RPMI8226 (cell line): Measurements from ENCODE around the gene XXYLT1.
"Not testable (repeated sequence)": the region's sequence is repeated elsewhere in the genome, so short reads cannot be mapped to it uniquely, and the experiment has no call there.

Source experiments
- DNase-seq: peaks from one replicate; pipeline ENCODE4 v3.0.0-alpha.2; 2015

Gene XXYLT1

DNA sequence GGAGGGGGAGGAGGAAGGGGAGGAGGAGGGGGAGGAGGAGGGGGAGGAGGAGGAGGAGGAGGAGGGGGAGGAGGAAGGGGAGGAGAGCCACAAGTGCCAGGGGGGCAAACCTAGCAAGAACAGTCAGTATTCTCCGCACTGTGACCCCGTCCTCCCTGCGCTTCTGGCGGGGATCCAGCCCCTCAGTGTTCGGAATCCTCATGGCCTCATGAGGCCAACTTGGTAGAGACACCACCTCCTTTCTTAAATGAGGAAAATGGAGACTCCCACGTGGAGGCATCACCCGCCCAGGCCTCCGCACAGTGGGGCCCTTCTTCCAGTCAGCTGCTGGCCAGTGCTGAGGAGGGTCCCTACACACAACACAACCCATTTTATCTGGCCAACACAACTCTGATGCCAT, 163.4 kb downstream of the XXYLT1 start:
- no peak for DNase-seq

DNA sequence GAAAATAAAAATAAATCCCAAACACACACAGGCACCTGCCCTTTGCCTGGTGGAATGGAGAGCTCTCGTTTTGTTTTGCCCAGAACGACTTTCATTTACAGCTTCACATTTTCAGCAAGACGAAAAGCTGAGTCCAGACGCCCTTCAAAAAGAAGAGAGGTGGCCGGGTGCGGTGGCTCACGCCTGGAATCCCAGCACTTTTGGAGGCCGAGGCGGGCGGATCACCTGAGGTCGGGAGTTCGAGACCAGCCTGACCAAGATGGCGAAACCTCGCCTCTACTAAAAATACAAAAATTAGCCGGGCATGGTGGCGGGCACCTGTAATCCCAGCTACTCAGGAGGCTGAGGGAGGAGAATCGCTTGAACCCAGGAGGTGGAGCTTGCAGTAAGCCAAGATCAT, 163.9 kb downstream of the XXYLT1 start:
- not testable (repeated sequence) for DNase-seq

GRCh38 chr3:195106418-195106906, 164.5 kb downstream of the XXYLT1 start:
- peak; percentile 71 for DNase-seq

DNA sequence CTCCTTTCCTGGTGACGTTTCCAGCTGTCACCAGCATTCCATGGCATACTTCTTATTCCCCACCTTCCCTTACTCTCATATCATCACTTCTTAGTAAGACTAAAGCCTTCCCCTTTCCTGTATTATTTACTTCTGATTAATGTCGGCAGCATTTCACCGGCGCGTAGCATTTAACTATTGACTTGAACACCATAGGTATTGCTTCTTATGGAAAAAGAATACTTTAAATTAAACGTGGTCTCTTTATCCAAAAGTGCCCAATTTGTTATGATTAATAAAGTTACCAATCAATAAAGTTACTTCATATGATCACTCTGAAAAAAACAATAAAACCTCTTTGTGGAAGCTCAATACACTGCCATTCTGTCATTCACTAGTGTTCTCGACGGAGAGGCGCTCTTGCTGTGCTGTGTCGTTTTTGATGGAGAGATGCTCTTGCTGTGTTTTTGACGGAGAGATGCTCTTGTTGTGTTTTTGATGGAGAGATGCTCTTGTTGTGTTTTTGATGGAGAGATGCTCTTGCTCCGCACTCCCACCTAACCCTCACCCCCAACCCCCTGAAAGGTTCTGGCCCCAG, 165.0 kb downstream of the XXYLT1 start:
- peak; percentile 20 for DNase-seq

DNA sequence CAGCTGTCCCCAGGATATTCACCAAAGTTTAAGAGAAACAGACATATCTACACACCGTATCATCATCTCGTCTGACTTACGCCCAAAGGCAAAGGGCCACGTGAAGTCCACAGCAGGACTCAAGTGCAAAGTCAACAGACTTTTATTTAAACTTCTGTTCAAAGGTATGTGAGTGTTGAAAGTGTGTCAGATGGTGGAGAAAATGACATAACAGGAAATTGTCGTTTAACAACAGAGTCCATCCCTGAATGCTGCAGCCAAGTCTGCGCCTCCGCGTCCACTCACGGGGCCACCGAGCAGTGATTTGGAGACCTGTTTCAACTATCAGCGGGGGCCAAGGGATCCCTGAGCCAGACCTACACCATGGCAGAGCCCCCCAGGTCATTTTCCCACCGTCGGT, 165.6 kb downstream of the XXYLT1 start:
- DNase-seq, result no peak

DNA sequence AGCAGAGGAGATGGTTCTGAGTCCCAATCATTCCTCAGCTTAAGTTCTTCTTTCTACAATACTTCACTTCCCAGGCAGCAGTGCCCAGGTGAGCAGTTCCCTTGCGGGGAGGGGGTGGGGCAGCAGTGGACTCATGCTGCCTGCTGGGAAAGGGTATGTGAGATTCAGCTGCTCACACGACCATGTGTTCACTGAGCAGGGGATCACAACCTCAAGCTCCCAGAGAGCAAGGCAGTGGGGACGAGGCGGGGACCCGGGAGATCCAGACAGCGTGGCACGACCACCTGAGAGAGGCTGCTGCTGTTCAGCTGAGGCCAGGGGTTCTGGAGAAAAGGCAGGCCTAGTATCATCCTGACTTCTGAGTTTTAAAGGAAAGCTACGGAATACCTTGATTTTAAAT, 166.6 kb downstream of the XXYLT1 start:
- no peak for DNase-seq

DNA sequence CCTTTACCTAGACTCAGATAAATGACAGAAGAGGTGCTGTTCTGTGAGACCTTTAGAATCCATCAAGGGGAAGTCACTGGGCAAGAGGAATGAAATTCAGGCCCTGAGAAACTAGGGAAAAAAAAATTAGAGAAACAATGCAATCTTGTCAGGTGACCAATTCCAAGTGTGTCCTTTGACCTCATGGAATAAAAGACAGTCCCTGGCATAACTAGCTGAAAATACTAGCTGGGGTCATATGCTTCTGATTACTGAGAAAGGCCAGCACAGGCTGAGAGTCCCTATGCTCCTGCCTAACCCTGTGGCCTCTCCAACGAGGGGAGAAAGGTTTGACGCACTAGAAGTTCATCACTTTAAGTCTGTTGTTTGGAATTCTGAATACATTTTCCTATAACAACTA, 167.3 kb downstream of the XXYLT1 start:
- DNase-seq, result no peak

DNA sequence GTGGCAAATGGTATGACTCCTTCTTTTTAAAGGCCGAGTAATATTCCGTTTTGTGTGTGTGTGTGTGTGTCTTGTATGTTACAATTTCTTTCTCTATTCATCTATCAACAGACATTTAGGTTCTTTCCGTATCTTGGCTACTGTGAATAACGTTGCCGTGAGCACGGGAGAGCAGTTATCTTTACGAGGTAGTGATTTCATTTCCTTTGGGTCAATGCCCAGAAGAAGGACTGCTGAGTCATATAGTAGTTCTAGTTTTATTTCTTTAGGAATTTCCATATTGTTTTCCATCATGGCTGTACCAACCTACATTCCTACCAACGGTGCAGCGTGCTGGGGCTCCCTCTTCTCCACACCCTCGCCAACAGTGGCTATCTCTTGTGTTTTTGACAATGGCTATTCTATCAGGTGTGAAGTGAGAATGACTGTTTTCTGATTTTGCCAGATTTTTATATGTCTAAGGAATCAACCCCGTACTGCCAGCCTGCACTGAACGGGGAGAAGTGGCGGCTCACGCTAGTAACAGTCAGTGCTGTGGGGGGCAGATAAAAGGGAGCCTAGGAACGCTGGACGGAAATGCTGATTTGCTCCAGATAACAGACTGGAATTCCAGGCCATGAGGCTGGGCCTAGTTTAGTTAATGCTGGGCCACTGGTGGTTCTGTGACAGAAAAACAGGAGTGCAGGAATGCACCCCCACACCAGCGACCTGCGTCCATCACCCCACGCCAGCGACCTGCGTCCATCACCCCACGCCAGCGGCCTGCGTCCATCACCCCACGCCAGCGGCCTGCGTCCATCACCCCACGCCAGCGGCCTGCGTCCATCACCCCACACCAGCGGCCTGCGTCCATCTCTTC, 168.1 kb downstream of the XXYLT1 start:
- peak; percentile 21 for DNase-seq

DNA sequence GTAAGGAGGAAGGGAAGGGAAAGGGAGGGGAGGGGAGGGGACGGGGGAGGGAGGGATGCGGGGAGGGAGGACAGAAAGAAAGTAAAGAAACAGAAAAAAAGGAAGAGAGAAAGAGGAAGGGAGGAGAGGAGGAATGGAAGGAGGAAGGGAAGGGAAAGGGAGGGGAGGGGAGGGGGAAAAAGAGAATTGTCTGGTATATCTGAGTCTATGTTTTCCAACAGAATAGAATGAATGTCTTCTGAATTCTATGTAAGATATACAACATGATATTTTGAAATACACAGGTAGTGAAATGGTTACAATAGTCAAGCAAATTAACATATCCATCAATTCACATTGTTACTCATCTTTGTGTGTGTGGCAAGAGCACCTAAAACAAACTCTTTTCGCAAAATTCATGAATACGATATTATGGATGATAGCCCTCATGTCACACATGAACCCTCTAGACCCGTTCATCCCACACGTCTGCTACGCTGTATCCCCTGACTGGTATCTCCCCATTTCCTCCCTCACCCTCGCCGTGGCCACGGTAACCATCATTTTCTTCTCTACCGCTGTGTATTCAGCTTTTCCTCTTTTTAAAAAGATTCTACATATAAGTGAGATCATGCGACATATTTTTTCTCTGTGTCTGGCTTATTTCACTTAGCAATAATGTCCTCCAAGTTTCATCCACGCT, 168.9 kb downstream of the XXYLT1 start:
- DNase-seq, result no peak

- DNase-seq, result no peak
Measured at GRCh38 chr3:195101001-195101583, 169.9 kb downstream of the XXYLT1 start.

DNA sequence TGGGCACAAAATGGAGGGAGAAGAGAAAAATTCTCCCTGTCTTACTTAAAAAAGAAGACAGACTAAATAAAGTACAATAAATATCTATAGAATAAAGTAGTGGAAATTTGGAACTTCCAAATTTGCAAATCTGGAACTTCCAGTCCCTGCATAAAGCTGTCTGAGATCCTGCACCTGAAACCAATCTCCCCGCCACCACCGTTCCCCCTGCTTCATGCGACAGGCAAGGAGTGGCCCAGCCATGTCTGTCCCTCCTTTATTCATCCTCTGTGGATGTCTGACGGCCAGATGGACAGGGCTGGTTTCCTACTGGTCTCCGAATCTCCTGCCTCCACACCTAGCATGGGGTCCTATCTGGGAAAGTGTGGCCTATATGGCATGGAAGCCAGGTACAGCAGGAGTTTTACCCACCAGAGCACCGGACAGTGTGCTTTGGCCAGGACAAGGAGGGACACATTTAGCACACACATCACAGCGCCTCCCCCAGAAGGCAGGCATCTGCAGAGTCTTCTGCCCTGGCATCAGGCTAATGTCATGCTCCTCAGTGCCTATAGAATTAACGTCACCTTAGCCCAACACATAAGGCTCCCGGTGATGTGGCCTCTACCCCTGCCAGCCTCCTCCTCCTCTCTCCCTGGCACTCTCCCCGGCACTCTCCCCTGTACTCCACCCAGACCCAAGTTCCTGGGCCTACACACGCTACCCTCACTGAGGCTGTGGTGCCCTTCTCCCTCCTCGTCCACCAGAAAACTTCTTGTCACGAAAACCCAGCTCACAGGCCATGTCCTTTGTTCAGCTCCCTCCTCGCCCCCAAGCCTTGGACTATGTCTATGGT, 170.8 kb downstream of the XXYLT1 start:
- no peak for DNase-seq

DNA sequence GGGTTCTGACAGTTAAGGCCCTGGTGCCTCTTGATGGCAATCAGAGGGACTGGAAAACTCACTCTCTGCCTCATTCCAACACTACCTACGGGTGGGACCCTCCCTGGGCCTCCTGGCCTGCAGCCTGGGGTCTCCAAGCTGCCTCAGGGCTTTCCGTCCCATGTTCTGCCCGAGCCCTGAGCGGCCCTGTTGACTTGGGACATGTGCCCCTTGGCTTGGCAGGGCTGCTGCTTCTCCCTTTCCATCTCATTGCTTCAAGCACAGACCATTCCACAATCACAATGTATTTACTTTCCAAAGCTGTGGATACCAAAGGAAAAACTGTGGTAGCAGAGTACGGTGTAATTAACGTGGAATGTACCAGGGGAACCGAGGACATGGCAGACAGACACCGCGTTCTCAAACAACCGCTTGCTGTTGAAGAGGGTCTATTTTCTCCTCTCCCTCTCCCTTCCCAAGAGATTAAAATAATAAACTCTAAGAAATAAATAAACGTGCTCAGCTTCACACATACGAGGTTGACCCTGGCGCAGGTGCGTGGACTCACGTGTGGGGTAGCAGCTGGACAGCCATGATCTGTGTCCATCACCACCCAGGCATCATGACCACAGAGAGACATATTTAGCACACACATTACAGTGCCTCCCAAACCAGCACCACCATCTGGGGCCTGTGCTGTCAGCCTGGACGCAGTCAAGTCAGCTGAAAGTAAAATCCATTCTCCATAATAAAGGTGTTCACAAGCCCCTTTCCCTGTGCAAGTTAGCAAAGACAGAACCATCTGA, 172.0 kb downstream of the XXYLT1 start:
- no peak for DNase-seq

DNA sequence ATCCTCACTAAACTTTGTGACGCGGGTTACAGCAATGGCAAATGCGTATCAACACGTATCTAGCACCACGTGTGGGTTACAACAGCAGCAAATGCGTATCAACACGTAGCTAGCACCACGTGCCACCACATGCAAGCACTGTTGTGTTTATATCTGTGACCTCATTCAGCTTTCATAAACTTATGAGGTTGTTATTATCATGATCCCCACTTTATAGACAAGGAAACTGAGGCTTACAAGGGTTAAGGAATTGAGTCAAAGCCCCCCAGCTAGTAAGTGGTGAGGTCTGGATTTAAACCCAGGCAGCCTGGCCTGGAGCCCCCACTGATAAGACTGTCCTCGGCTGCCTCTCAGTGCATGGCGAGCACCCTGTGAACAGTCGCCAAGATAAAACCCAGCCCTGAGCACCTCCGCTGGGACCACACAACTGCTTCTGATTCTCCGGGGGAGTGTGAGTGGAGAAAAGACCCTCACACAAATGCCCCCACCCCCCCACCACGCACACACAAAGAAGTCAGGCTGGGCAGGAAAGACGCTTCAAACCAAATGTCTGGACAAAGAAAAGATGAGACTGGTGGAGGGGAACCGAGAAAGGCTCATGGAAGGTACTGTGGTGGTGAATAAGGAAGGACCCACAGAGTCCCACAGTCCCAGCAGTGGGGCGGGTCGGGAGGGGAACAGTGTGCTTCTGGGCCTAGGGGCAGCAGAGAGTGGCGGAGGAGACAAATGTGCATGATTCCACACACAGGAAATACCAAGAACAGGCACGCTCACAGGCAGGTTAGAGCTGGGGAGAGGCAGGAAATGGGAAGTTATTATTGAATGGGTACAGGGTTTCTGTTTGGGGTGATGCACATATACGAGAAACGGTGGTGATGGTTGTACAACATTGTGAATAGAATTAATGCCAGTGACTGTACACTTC, 173.4 kb downstream of the XXYLT1 start:
- no peak for DNase-seq

DNA sequence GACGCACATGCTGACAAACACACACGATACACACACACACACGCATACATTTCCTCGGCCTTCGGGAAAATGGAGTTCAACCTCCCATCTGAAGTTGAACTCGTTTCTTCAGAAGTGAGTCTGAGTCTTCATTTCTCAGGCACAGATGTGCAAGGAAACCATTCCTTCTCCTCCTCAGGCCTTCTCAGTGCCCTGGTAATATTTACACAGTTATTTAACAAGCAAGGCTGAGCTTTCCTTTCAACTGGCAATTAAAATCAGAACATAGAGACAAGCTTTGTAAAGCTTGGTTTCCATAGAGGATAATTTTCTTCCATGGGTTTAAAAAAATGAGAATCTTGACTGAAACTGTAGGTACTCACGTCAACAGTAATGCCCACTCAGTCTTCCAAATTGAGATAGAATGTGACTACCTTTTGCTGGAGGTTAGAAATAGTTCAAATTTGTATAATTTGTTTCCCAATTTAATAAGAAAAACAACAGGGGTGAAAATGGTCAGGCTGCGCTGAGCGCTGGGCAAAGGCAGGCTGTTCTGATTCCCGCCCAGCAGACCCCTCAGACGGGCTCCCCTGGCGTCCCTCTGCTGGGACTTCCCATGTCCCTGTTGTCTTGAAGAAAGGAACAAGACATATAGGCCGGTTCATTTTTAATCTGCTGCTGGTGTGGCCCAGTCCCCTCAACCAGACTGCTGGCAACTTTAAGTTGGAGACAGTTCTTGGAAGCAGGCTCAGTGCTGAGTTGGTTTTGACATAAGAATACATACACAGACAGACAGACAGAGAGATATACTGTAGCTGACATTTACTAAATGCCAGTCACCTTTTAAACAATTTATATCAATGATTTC, 174.3 kb downstream of the XXYLT1 start:
- no peak for DNase-seq

- no peak for DNase-seq
Measured at GRCh38 chr3:195096053-195096452, 174.9 kb downstream of the XXYLT1 start.

GRCh38 chr3:195095704-195096036, 175.3 kb downstream of the XXYLT1 start:
- no peak for DNase-seq

GRCh38 chr3:195095035-195095703, 175.8 kb downstream of the XXYLT1 start:
- DNase-seq, result no peak

GRCh38 chr3:195094191-195094921, 176.6 kb downstream of the XXYLT1 start:
- no peak for DNase-seq
